Muscle layer of duodenum (tissue), 2 donors: ENCODE results near the gene LCLAT1.
"Not testable (repeated sequence)": the region's sequence is repeated elsewhere in the genome, so short reads cannot be mapped to it uniquely, and the experiment has no call there.

Source experiments
- H3K27ac ChIP-seq: one replicate; pipeline ENCODE4 v1.7.0; 2013; ENCODE audit warnings: mild to moderate bottlenecking, low read length
- H3K27me3 ChIP-seq: one replicate; pipeline ENCODE4 v1.7.0; 2013; ENCODE audit warnings: low read depth, mild to moderate bottlenecking, control low read depth, low read length
- H3K36me3 ChIP-seq, 2 donors: one replicate each; pipeline ENCODE4 v1.7.0; 2013; ENCODE audit warnings: low read length in 2 of 2, control low read depth in 1 of 2, mild to moderate bottlenecking in 1 of 2; ENCODE audit not compliant: insufficient read depth in 2 of 2, control insufficient read depth in 1 of 2
- H3K4me1 ChIP-seq, 2 donors: one replicate each; pipeline ENCODE4 v1.7.0; 2013; ENCODE audit warnings: low read length in 2 of 2, mild to moderate bottlenecking in 2 of 2, control low read depth in 1 of 2, moderate library complexity in 1 of 2; ENCODE audit not compliant: insufficient read depth in 2 of 2, control insufficient read depth in 1 of 2
- H3K4me3 ChIP-seq, 2 donors: one replicate each; pipeline ENCODE4 v1.7.0; 2013; ENCODE audit warnings: low read length in 2 of 2, low read depth in 1 of 2, mild to moderate bottlenecking in 1 of 2
- H3K9me3 ChIP-seq, 2 donors: one replicate each; pipeline ENCODE4 v1.7.0; 2013; ENCODE audit warnings: low read length in 2 of 2, control low read depth in 1 of 2, mild to moderate bottlenecking in 1 of 2; ENCODE audit not compliant: control insufficient read depth in 1 of 2
- donor health status: healthy.

The LCLAT1 gene

GRCh38 chr2:30612371-30612770, 165.3 kb downstream of the LCLAT1 start:
- H3K27ac ChIP-seq: no peak overlapping the region

GRCh38 chr2:30613001-30613400, 166.0 kb downstream of the LCLAT1 start:
- H3K9me3 ChIP-seq: no peaks in the 10 kb centered on the region
- H3K27me3 ChIP-seq: no peaks in the 10 kb centered on the region
- no peaks in the 10 kb centered on the region for H3K36me3 ChIP-seq
- no peak overlapping the region for H3K27ac ChIP-seq
- no peak overlapping the region for H3K4me3 ChIP-seq
- H3K4me1 ChIP-seq: peaks cover 0 to 11% of the 10 kb centered on the region in 2 donors

More at GRCh38 chr2:30612371-30612770, 165.3 kb downstream of the LCLAT1 start:
- H3K4me1 ChIP-seq: peaks cover 0 to 11% of the 10 kb centered on the region in 2 donors
- H3K4me3 ChIP-seq: no peak overlapping the region
- H3K27me3 ChIP-seq: no peaks in the 10 kb centered on the region
- no peaks in the 10 kb centered on the region for H3K36me3 ChIP-seq
- H3K9me3 ChIP-seq: no peaks in the 10 kb centered on the region

GRCh38 chr2:30614227-30614626, 167.2 kb downstream of the LCLAT1 start:
- H3K27ac ChIP-seq, H3K27me3 ChIP-seq, H3K9me3 ChIP-seq, H3K4me3 ChIP-seq, H3K36me3 ChIP-seq: not testable (repeated sequence)
- H3K4me1 ChIP-seq: peaks cover 0 to 11% of the 10 kb centered on the region in 2 donors

- no peaks in the 10 kb centered on the region for H3K27me3 ChIP-seq
- no peak overlapping the region for H3K27ac ChIP-seq
- peaks cover 0 to 11% of the 10 kb centered on the region in 2 donors for H3K4me1 ChIP-seq
- no peak overlapping the region for H3K4me3 ChIP-seq
- H3K36me3 ChIP-seq: no peaks in the 10 kb centered on the region
- no peaks in the 10 kb centered on the region for H3K9me3 ChIP-seq
Observed at GRCh38 chr2:30615926-30616325, 168.9 kb downstream of the LCLAT1 start.

- H3K36me3 ChIP-seq: peaks cover 0 to 4% of the 10 kb centered on the region in 2 donors
- no peaks in the 10 kb centered on the region for H3K27me3 ChIP-seq
- H3K9me3 ChIP-seq: no peaks in the 10 kb centered on the region
- no peak overlapping the region for H3K4me3 ChIP-seq
- no peak overlapping the region for H3K27ac ChIP-seq
- no peaks in the 10 kb centered on the region for H3K4me1 ChIP-seq
Observed at GRCh38 chr2:30620102-30620501, 173.1 kb downstream of the LCLAT1 start.

- no peaks in the 10 kb centered on the region for H3K4me1 ChIP-seq
- peaks cover 0 to 4% of the 10 kb centered on the region in 2 donors for H3K36me3 ChIP-seq
- H3K4me3 ChIP-seq: no peak overlapping the region
- no peak overlapping the region for H3K27ac ChIP-seq
- no peaks in the 10 kb centered on the region for H3K27me3 ChIP-seq
- H3K9me3 ChIP-seq: no peaks in the 10 kb centered on the region
Observed at GRCh38 chr2:30621836-30622235, 174.8 kb downstream of the LCLAT1 start.

- no peak overlapping the region for H3K4me3 ChIP-seq
- peaks cover 0 to 4% of the 10 kb centered on the region in 2 donors for H3K36me3 ChIP-seq
- no peak overlapping the region for H3K27ac ChIP-seq
- H3K4me1 ChIP-seq: no peaks in the 10 kb centered on the region
- no peaks in the 10 kb centered on the region for H3K9me3 ChIP-seq
- H3K27me3 ChIP-seq: no peaks in the 10 kb centered on the region
Observed at GRCh38 chr2:30622452-30622851, 175.4 kb downstream of the LCLAT1 start.

GRCh38 chr2:30625276-30625675, 178.2 kb downstream of the LCLAT1 start:
- H3K4me1 ChIP-seq: no peaks in the 10 kb centered on the region

GRCh38 chr2:30625701-30626100, 178.7 kb downstream of the LCLAT1 start:
- no peak overlapping the region for H3K27ac ChIP-seq
- no peaks in the 10 kb centered on the region for H3K4me1 ChIP-seq
- peaks cover 0 to 4% of the 10 kb centered on the region in 2 donors for H3K36me3 ChIP-seq
- no peaks in the 10 kb centered on the region for H3K9me3 ChIP-seq
- no peak overlapping the region for H3K4me3 ChIP-seq
- H3K27me3 ChIP-seq: no peaks in the 10 kb centered on the region

More at GRCh38 chr2:30625276-30625675, 178.2 kb downstream of the LCLAT1 start:
- H3K9me3 ChIP-seq: no peaks in the 10 kb centered on the region
- H3K36me3 ChIP-seq: peaks cover 0 to 4% of the 10 kb centered on the region in 2 donors
- no peaks in the 10 kb centered on the region for H3K27me3 ChIP-seq
- no peak overlapping the region for H3K27ac ChIP-seq
- H3K4me3 ChIP-seq: no peak overlapping the region

GRCh38 chr2:30626397-30626796, 179.4 kb downstream of the LCLAT1 start:
- Histone ChIP-seq H3K36me3 (peaks cover 0 to 4% of the 10 kb centered on the region in 2 donors), H3K4me1 (no peaks in the 10 kb centered on the region), H3K4me3 (no peak overlapping the region), H3K9me3 (no peaks in the 10 kb centered on the region), H3K27ac (no peak overlapping the region), H3K27me3 (no peaks in the 10 kb centered on the region)

GRCh38 chr2:30627151-30627550, 180.1 kb downstream of the LCLAT1 start:
- Histone ChIP-seq H3K36me3 (no peaks in the 10 kb centered on the region), H3K4me3 (no peak overlapping the region), H3K9me3 (no peaks in the 10 kb centered on the region), H3K27ac (no peak overlapping the region), H3K27me3 (no peaks in the 10 kb centered on the region), H3K4me1 (no peaks in the 10 kb centered on the region)

GRCh38 chr2:30628341-30628740, 181.3 kb downstream of the LCLAT1 start:
- Histone ChIP-seq H3K4me1 (no peaks in the 10 kb centered on the region), H3K27me3 (no peaks in the 10 kb centered on the region), H3K27ac (no peak overlapping the region), H3K9me3 (no peaks in the 10 kb centered on the region), H3K4me3 (no peak overlapping the region), H3K36me3 (no peaks in the 10 kb centered on the region)
